GM20000 (cell line): Measurements from ENCODE around the gene EXO1.
"Not testable (repeated sequence)": the region's sequence is repeated elsewhere in the genome, so short reads cannot be mapped to it uniquely, and the experiment has no call there.

ENCODE experiments used
- DNase-seq: peaks from one replicate; pipeline ENCODE4 v3.0.0; 2012; ENCODE audit warnings: low spot score
- CTCF ChIP-seq: IDR thresholded peaks from 2 replicates; pipeline ENCODE4 v1.5.1; 2012; ENCODE audit warnings: mild to moderate bottlenecking, control low read depth; ENCODE audit errors: extremely low read depth, missing control alignments

EXO1 gene

GRCh38 chr1:241847796-241848685 lies at the start of gene EXO1:
TSS of gene EXO1 (plus strand) at chr1:241848204. CDS start at chr1:241850426, 2,222 bp downstream.
- peak; percentile 92 for DNase-seq
- peak; percentile 54 for TF ChIP-seq CTCF

GRCh38 chr1:241799416-241799815 lies 48.6 kb upstream of the EXO1 start:
- TF ChIP-seq CTCF = no peak
- DNase-seq = no peak

- TF ChIP-seq CTCF = no peak
- DNase-seq = no peak
These were observed 47.4 kb upstream of the EXO1 start for GRCh38 chr1:241800640-241801039.

GRCh38 chr1:241802863-241803262 lies 45.1 kb upstream of the EXO1 start:
- TF ChIP-seq CTCF = no peak
- DNase-seq = no peak

- DNase-seq = not testable (repeated sequence)
These were observed 43.3 kb upstream of the EXO1 start for GRCh38 chr1:241804706-241805105.

GRCh38 chr1:241808265-241808664 lies 39.7 kb upstream of the EXO1 start:
- DNase-seq = no peak
- no peak for TF ChIP-seq CTCF

- no peak for DNase-seq
- TF ChIP-seq CTCF = no peak
These were observed 37.1 kb upstream of the EXO1 start for GRCh38 chr1:241810769-241811405.
